Activated CD4-positive, alpha-beta memory T cell treated with anti-CD3 and anti-CD28 coated beads, Interleukin-2, amount 10 ng/mL, durations not matched to agents 7 days and 5 days (primary cell): ENCODE measurements around the gene GPR146. TPM values are rescaled to one million over a fixed set of nuclear protein-coding genes. Genes with fewer than 3 reads are reported as not detected.
"Not testable (repeated sequence)": the region's sequence is repeated elsewhere in the genome, so short reads cannot be mapped to it uniquely, and the experiment has no call there.

Experiments used
- CTCF ChIA-PET: fragments of 350-600 bp; sonication (Branson Sonifier 250); formaldehyde crosslinking; loops from one replicate; lab custom pipeline; 2021; ENCODE audit warnings: antibody characterized with exemption, inconsistent platforms; lab: Charles Lee
- POLR2A ChIA-PET: fragments of 350-600 bp; sonication (Branson Sonifier 250); formaldehyde crosslinking; loops from one replicate; lab custom pipeline; 2021; ENCODE audit warnings: antibody characterized with exemption; lab: Charles Lee
- DNase-seq: peaks from one replicate; pipeline ENCODE4 v3.0.0-alpha.2; 2020
- H3K27ac Mint-ChIP-seq: one replicate; pipeline ENCODE4 v1.8.0; 2021; ENCODE audit warnings: mild to moderate bottlenecking, mixed read lengths
- H3K27me3 Mint-ChIP-seq: one replicate; pipeline ENCODE4 v1.8.0; 2021; ENCODE audit warnings: mixed read lengths
- H3K36me3 Mint-ChIP-seq: one replicate; pipeline ENCODE4 v1.8.0; 2021; ENCODE audit warnings: low read depth, mixed read lengths
- H3K4me1 Mint-ChIP-seq: one replicate; pipeline ENCODE4 v1.8.0; 2021; ENCODE audit warnings: mixed read lengths
- H3K4me3 Mint-ChIP-seq: one replicate; pipeline ENCODE4 v1.8.0; 2021; ENCODE audit warnings: mild to moderate bottlenecking, mixed read lengths
- H3K9me3 Mint-ChIP-seq: one replicate; pipeline ENCODE4 v1.8.0; 2021; ENCODE audit warnings: mixed read lengths
- total RNA-seq, 2 experiments: library from RNA; stranded (reverse); gene quantifications; one replicate each; pipeline ENCODE4 v1.2.3, GENCODE V29; 2021

Gene GPR146
- total RNA-seq, 2 experiments from 2014 or later: 10.0 to 10.1 TPM

- no peaks in the 10 kb centered on the region for H3K27me3 Mint-ChIP-seq
- no peak for DNase-seq
- peaks cover 54% of the 10 kb centered on the region for H3K4me1 Mint-ChIP-seq
- ChIA-PET CTCF (no interaction called here), POLR2A (no interaction called here)
- H3K36me3 Mint-ChIP-seq: peaks cover 12% of the 10 kb centered on the region
- peaks cover 5% of the 10 kb centered on the region for H3K9me3 Mint-ChIP-seq
- no peak overlapping the region for H3K27ac Mint-ChIP-seq
- H3K4me3 Mint-ChIP-seq: no peak overlapping the region
Observed at GRCh38 chr7:1031716-1032455, 12.5 kb upstream of the GPR146 start.

- Mint-ChIP-seq H3K9me3 (peaks cover 5% of the 10 kb centered on the region), H3K27ac (peak overlapping the region; percentile 35), H3K27me3 (no peaks in the 10 kb centered on the region), H3K36me3 (peaks cover 11% of the 10 kb centered on the region), H3K4me3 (no peak overlapping the region), H3K4me1 (peaks cover 49% of the 10 kb centered on the region)
- no peak for DNase-seq
- POLR2A ChIA-PET: no interaction called here
- CTCF ChIA-PET: no interaction called here
Observed at GRCh38 chr7:1032536-1033181, 11.7 kb upstream of the GPR146 start.

- DNase-seq: peak; percentile 39
- CTCF ChIA-PET: interaction anchor here (1.0 kb wide), 1 partner anchor 11 kb away, joined by 4 read pairs; the partner anchor contains the start of gene GPR146
- H3K27me3 Mint-ChIP-seq: no peaks in the 10 kb centered on the region
- POLR2A ChIA-PET: interaction anchor here (1.3 kb wide), 1 partner anchor 9 kb away, joined by 8 read pairs; no protein-coding TSS in a partner anchor
- H3K27ac Mint-ChIP-seq: peak overlapping the region; percentile 64
- peaks cover 5% of the 10 kb centered on the region for H3K9me3 Mint-ChIP-seq
- peaks cover 49% of the 10 kb centered on the region for H3K4me1 Mint-ChIP-seq
- H3K4me3 Mint-ChIP-seq: no peak overlapping the region
- peaks cover 11% of the 10 kb centered on the region for H3K36me3 Mint-ChIP-seq
Observed at GRCh38 chr7:1033546-1034145, 10.7 kb upstream of the GPR146 start.

GRCh38 chr7:1034769-1035168 lies 9.6 kb upstream of the GPR146 start:
- ChIA-PET POLR2A (interaction anchor here (1.1 to 1.3 kb wide), 2 partner anchors 8 to 13 kb away, joined by 3 to 8 read pairs; no protein-coding TSS in a partner anchor), CTCF (interaction anchor here (1.0 kb wide), 1 partner anchor 10 kb away, joined by 4 read pairs; the partner anchor contains the start of gene GPR146)
- peaks cover 11% of the 10 kb centered on the region for H3K36me3 Mint-ChIP-seq
- not testable (repeated sequence) for H3K4me3 Mint-ChIP-seq, H3K9me3 Mint-ChIP-seq, H3K27ac Mint-ChIP-seq, DNase-seq, H3K27me3 Mint-ChIP-seq
- H3K4me1 Mint-ChIP-seq: peaks cover 40% of the 10 kb centered on the region

DNA sequence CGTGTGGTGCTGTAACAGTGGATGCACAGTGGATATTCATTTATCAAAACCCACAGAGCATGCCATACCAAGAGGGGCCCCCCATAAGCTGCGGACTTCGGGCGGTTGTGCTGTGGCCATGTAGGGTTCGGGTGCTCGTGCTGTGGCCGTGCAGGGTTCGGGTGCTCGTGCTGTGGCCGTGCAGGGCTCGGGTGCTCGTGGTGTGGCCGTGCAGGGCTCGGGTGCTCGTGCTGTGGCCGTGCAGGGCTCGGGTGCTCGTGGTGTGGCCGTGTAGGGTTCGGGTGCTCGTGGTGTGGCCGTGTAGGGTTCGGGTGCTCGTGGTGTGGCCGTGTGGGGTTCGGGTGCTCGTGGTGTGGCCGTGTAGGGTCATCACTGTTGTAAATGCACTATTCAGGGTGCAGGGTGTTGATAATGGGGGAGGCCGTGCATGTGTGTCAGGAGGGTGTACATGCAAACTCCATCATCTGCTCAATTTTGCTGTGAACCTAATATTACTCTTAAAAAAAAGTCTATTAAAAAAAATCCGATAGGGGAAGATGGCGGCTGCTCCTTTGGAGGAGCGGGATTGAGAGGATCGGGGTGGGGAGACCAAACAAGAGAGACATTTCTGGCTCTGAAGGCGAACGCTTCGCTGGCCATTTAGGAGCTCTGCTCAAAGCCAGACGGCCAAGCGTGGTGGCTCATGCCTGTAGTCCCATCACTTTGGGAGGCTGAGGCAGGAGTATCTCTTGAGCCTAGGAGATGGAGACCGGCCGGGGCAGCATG lies 8.0 kb upstream of the GPR146 start:
- H3K9me3 Mint-ChIP-seq, H3K4me3 Mint-ChIP-seq, POLR2A ChIA-PET, H3K27ac Mint-ChIP-seq, H3K27me3 Mint-ChIP-seq, CTCF ChIA-PET, DNase-seq: not testable (repeated sequence)
- H3K36me3 Mint-ChIP-seq: peaks cover 11% of the 10 kb centered on the region
- H3K4me1 Mint-ChIP-seq: peaks cover 28% of the 10 kb centered on the region

DNA sequence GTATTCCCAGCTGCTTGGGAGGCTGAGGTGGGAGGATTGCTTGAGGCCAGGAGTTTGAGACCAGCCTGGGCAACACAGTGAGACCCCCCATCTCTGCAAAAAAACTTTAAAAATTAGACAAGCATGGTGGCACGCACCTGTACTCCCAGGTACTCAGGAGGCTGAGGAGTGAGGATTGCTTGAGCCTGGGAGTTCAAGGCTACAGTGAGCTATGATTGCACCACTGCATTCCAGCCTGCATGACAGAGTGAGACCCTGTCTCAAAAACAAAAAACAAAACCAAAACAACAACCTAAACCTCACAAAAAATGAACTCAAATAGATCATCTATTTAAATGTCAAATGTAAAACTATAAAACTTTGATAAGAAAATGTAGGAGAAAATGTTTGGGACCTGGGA lies 4.1 kb upstream of the GPR146 start:
- H3K27me3 Mint-ChIP-seq, H3K36me3 Mint-ChIP-seq, H3K4me3 Mint-ChIP-seq, POLR2A ChIA-PET, H3K27ac Mint-ChIP-seq, DNase-seq, CTCF ChIA-PET, H3K9me3 Mint-ChIP-seq: not testable (repeated sequence)
- H3K4me1 Mint-ChIP-seq: peaks cover 29% of the 10 kb centered on the region

DNA sequence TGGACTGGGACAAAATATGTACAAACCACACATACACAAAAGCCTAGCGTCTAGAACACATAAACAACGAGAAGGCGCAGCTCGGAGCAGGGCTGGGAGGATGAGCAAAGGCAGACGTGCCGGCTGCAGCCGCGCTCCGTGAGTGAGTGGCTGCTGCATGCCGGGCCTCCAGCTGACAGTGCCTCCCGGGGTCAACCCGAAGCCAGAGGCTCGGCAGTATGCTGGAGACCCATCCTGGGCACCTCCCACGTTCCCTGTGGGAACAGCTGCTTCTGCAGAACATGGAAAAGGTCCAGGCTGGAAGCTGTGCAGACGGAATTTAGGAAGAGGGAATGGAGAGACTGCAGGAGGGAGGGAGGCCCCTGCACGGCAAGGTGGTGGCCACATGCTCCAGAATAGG lies 3.6 kb upstream of the GPR146 start:
- no peak overlapping the region for H3K27ac Mint-ChIP-seq
- POLR2A ChIA-PET: no interaction called here
- peaks cover 34% of the 10 kb centered on the region for H3K4me1 Mint-ChIP-seq
- H3K27me3 Mint-ChIP-seq: no peaks in the 10 kb centered on the region
- H3K36me3 Mint-ChIP-seq: no peaks in the 10 kb centered on the region
- DNase-seq: no peak
- no peak overlapping the region for H3K4me3 Mint-ChIP-seq
- H3K9me3 Mint-ChIP-seq: no peaks in the 10 kb centered on the region
- CTCF ChIA-PET: no interaction called here

- Mint-ChIP-seq H3K36me3 (no peaks in the 10 kb centered on the region), H3K27ac (no peak overlapping the region), H3K4me1 (peaks cover 45% of the 10 kb centered on the region), H3K27me3 (no peaks in the 10 kb centered on the region), H3K9me3 (no peaks in the 10 kb centered on the region), H3K4me3 (no peak overlapping the region)
- POLR2A ChIA-PET: interaction anchor here (0.9 to 2.0 kb wide), 2 partner anchors 8 to 67 kb away, joined by 3 to 8 read pairs; partner anchors contain the start of gene COX19
- CTCF ChIA-PET: interaction anchor here (4.2 kb wide), 1 partner anchor 48 kb away, joined by 28 read pairs; no protein-coding TSS in a partner anchor
- no peak for DNase-seq
Observed at GRCh38 chr7:1041551-1042491, 2.5 kb upstream of the GPR146 start.

DNA sequence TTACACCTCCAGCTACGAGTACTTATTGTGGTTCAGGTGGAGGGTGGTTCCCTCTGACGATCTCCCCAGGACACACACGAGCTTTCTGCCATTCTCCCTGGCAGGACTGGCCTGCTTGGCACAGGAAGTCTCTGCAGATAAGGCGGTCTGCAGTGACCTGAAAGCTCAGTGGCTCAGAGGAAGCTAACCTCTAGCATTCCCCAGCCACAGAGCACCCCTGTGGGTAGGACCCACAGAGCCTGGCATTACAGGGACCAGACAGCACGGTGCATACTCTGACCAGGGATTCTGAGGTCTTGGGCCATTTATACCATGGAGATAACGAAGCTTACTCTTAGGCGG lies 1.9 kb upstream of the GPR146 start:
- Mint-ChIP-seq H3K27ac (peak overlapping the region; percentile 32), H3K36me3 (no peaks in the 10 kb centered on the region), H3K9me3 (no peaks in the 10 kb centered on the region), H3K4me1 (peaks cover 51% of the 10 kb centered on the region), H3K4me3 (no peak overlapping the region), H3K27me3 (no peaks in the 10 kb centered on the region)
- no peak for DNase-seq
- ChIA-PET POLR2A (interaction anchor here (0.9 to 2.0 kb wide), 2 partner anchors 8 to 68 kb away, joined by 3 to 8 read pairs; partner anchors contain the start of gene COX19), CTCF (interaction anchor here (4.2 kb wide), 1 partner anchor 49 kb away, joined by 28 read pairs; no protein-coding TSS in a partner anchor)

DNA sequence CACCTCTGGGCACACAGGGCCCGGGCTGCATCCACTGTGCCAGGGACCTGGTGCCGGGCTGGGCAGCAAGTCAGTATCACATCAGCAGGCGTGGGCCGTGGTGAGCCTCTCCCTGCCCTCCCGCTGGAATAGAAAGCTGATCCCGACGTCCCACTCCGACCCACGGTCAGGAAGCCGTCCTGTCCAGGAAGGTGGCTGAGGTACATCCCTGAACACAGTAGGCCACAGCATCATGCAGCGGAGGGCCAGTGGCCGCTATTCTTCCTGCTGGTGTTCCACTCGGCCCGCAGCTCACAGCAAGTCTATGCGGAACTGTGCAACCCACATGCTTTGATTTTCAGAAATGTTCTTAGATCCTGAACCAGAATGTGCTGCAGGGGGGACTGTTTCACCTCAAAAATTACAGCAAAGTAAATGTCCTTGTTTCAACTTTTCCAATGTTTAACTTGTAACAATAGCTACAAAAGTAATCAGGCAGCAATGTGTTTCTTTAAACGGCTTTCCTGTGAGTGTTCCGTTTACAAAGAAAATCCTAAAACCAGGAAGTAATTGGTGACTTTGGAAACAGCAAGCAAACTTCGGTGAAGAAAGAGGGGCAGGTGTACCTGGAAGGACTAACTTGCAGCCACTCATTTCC lies 676 bp upstream of the GPR146 start:
- ChIA-PET CTCF (interaction anchor here (0.7 to 4.2 kb wide), 7 partner anchors 10 to 50 kb away, joined by 3 to 28 read pairs (median 6); no protein-coding TSS in a partner anchor), POLR2A (interaction anchor here (1.0 to 2.1 kb wide), 7 partner anchors 10 to 121 kb away, joined by 3 to 11 read pairs (median 5); partner anchors contain the start of genes COX19 and ZFAND2A)
- H3K4me3 Mint-ChIP-seq: peak overlapping the region; percentile 74
- peaks cover 63% of the 10 kb centered on the region for H3K4me1 Mint-ChIP-seq
- DNase-seq: no peak
- H3K36me3 Mint-ChIP-seq: no peaks in the 10 kb centered on the region
- H3K27ac Mint-ChIP-seq: peak overlapping the region; percentile 87
- H3K27me3 Mint-ChIP-seq: no peaks in the 10 kb centered on the region
- H3K9me3 Mint-ChIP-seq: no peaks in the 10 kb centered on the region
